ENCODE measurements around the gene KAT6B.
"Not testable (repeated sequence)": the region's sequence is repeated elsewhere in the genome, so short reads cannot be mapped to it uniquely, and the experiment has no call there.

The KAT6B gene

DNA sequence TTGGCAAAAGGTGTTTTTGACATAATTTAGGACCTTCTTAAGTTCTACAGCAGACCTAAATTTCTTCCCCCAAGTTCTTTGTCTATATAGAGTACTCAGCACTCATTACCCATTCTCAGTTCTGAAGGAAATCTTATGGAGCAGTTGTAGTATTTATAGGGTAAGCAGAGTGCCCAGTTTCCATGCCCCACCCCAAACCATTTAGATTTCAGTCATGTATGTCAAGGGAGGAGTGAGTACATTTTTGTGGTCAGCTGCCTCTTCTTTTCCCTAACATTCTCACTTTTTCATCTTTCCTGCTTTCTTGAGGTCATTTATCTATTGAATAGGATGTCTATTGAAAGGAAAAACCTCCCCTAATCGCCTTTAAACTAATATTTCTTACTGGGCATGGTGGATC lies 83.3 kb downstream of the KAT6B start:
- Mint-ChIP-seq H3K4me1 (peaks cover 70% of the 10 kb centered on the region), H3K4me3 (no peak overlapping the region), H3K27ac (no peak overlapping the region), H3K36me3 (peaks cover 3% of the 10 kb centered on the region), H3K9me3 (no peaks in the 10 kb centered on the region), H3K27me3 (no peaks in the 10 kb centered on the region)

DNA sequence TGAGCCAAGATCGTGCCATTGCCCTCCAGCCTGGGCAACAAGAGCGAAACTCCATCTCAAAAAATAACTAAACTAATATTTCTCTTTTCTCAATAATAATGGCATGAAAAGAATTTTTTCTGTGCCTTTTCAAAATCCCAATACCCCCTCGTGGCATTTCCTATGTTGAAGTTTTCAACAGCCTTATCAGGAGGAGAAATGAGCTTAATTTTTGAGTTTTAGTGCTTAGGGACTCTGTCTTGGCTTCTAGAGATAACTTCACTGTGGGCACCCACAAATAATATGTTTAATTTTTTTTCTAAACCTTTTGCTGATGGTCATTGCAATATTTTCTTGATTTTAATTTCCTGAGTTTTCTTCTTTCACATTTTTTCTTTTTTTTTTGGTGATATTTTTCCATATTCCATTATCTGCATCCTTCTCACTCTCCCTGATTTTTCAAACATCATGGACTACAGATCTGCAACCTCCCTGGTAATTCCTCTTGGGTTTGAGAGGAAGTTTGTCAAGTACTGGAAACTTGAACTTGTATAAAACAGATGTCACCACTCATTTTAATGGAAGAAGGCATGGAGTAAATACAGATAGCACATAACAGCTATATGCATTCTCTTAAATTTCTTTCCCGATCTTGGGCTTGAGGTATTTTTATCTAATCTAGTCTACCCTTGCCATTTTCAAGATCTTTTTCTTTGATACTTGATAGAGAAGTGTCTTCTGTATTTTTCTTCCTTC lies 84.0 kb downstream of the KAT6B start:
- H3K36me3 Mint-ChIP-seq: peaks cover 4% of the 10 kb centered on the region
- no peaks in the 10 kb centered on the region for H3K9me3 Mint-ChIP-seq
- no peaks in the 10 kb centered on the region for H3K27me3 Mint-ChIP-seq
- H3K4me3 Mint-ChIP-seq: no peak overlapping the region
- peaks cover 67% of the 10 kb centered on the region for H3K4me1 Mint-ChIP-seq
- H3K27ac Mint-ChIP-seq: no peak overlapping the region

DNA sequence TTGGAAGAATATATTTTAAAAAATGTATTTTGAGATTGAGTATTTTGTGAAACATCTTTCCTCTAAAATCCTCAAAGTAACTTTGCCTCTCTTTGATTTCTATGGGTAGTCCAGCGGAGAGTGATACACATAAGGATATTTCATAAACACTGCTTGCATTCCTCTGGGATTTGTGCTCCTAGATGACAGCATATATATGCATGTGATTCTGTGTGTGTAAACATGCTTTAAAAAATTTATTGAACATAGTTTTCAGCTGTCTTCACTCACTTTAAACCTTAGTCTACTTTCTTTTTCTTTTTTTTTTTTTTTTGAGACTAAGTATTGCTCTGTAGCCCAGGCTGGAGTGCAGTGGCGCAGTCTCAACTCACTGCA lies 84.6 kb downstream of the KAT6B start:
- no peaks in the 10 kb centered on the region for H3K9me3 Mint-ChIP-seq
- H3K4me1 Mint-ChIP-seq: peaks cover 65% of the 10 kb centered on the region
- no peak overlapping the region for H3K27ac Mint-ChIP-seq
- H3K4me3 Mint-ChIP-seq: no peak overlapping the region
- H3K27me3 Mint-ChIP-seq: no peaks in the 10 kb centered on the region
- H3K36me3 Mint-ChIP-seq: peaks cover 4% of the 10 kb centered on the region

DNA sequence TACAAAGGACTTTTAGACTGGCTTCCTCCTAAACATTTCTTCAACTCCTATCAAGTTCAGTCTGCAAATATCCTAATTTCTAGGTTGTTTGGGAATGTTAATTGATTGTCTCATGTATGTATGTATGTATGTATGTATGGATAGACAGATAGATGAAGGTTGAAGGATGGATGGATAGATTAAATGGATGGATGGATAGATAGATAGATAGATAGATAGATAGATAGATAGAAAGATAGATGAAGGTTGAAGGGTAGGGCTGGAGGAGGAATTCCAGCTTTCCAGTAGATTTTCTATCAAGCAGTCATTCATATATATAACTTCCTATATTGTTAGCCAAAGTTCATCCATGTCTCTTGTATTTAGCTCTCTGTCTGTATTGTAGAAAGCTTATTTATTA lies 85.8 kb downstream of the KAT6B start:
- Mint-ChIP-seq H3K27me3 (no peaks in the 10 kb centered on the region), H3K9me3 (no peaks in the 10 kb centered on the region), H3K27ac (no peak overlapping the region), H3K4me1 (peaks cover 62% of the 10 kb centered on the region), H3K36me3 (peaks cover 9% of the 10 kb centered on the region), H3K4me3 (no peak overlapping the region)

DNA sequence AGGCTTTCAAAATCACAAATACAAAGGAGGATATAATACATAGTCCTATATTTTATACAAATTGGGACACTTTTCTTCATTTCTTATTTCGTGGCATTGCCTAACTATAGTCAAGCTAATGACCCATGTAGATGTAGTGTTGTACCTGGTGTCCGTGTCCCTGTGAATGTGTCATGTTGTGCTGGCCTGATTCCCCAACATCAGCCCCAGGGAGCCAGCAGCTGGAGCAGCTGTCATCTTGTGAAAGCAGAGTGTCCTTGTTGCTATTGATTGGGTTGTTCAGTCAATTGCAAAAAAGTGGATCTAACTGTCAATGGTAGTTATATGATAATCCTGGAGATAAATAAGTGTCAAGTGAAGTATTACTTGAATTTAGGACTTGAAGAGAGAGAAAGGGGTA lies 86.3 kb downstream of the KAT6B start:
- no peaks in the 10 kb centered on the region for H3K9me3 Mint-ChIP-seq
- no peaks in the 10 kb centered on the region for H3K27me3 Mint-ChIP-seq
- no peak overlapping the region for H3K27ac Mint-ChIP-seq
- peaks cover 66% of the 10 kb centered on the region for H3K4me1 Mint-ChIP-seq
- peaks cover 12% of the 10 kb centered on the region for H3K36me3 Mint-ChIP-seq
- no peak overlapping the region for H3K4me3 Mint-ChIP-seq

DNA sequence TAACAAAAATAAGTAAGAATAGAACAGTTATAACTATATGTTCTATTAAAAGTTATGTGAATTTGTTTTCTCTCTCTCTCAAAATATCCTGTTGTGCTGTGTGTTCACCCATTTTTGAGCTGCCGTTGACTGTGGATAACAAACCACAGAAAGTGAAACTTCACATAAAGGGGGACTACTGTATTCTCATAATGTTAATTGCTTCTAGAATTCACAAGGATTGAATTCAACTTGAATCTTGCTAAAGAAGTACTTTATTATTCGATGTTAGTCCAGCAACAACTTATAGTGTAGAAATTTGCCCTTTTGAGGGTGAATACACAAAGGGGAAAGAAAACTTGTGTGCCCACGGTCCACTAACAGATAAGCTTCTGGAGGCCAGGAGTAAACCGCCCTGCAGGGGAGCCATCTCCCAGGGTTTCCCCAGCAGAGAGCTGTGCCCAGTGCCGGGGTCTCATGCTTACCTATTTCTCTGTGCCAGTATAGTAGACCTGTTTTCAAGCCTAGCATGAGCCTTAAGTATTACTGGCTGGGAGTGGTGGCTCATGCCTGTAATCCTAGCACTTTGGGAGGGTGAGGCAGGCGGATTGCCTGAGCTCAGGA lies 87.1 kb downstream of the KAT6B start:
- peaks cover 15% of the 10 kb centered on the region for H3K36me3 Mint-ChIP-seq
- no peaks in the 10 kb centered on the region for H3K27me3 Mint-ChIP-seq
- no peak overlapping the region for H3K4me3 Mint-ChIP-seq
- H3K9me3 Mint-ChIP-seq: no peaks in the 10 kb centered on the region
- H3K4me1 Mint-ChIP-seq: peaks cover 67% of the 10 kb centered on the region
- no peak overlapping the region for H3K27ac Mint-ChIP-seq

DNA sequence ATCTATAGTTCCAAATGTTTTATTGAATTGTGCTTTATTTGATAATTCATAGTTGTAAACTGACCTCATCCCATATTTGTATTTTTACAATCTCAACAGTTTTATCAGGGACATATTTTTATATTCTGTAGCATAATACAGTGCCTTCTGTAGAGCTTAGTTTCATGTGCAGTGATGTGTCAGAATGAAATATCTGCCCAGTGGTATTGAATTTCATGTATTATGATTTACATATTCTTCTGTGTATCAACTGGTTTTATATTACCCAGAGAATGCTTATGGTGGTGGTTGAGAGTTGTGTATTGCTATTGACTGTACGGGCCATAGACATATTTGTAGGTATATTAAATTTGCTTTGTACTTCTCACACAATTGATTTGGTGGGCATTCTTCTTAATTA lies 89.9 kb downstream of the KAT6B start:
- no peak overlapping the region for H3K4me3 Mint-ChIP-seq
- no peaks in the 10 kb centered on the region for H3K9me3 Mint-ChIP-seq
- peaks cover 56% of the 10 kb centered on the region for H3K4me1 Mint-ChIP-seq

DNA sequence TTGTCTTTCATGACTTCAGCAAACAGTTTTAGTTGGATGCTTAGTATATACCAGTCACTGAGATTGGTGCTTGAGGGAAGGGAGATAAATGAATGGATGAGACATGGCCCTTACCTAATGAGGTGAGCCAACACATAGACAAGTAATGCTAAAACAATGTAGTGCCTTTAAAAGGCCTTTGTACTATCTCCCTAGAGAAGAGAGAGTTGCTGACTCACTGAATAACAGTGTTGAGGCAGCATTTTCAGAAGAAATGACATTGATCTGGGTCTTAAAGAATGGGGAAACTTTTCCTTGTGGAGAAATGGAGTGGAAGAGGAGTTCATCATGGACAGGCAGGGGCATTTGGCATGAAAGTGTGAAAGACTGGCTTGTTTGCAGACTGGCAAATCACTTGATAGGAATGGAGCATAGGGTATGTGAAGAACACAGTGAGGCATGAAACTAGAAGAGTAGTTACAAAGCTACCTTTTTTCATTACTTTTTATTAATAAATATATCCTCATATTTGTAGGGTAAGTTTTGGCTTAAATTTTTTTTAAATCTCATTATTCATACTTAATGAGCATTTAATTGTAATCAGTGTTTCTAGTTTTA lies 91.2 kb downstream of the KAT6B start:
- no peaks in the 10 kb centered on the region for H3K27me3 Mint-ChIP-seq
- H3K4me3 Mint-ChIP-seq: no peak overlapping the region
- H3K36me3 Mint-ChIP-seq: peaks cover 17% of the 10 kb centered on the region
- H3K4me1 Mint-ChIP-seq: peaks cover 55% of the 10 kb centered on the region
- H3K27ac Mint-ChIP-seq: no peak overlapping the region
- no peaks in the 10 kb centered on the region for H3K9me3 Mint-ChIP-seq

More for the DNA sequence above, 89.9 kb downstream of the KAT6B start:
- peaks cover 17% of the 10 kb centered on the region for H3K36me3 Mint-ChIP-seq
- H3K27me3 Mint-ChIP-seq: no peaks in the 10 kb centered on the region
- H3K27ac Mint-ChIP-seq: no peak overlapping the region

DNA sequence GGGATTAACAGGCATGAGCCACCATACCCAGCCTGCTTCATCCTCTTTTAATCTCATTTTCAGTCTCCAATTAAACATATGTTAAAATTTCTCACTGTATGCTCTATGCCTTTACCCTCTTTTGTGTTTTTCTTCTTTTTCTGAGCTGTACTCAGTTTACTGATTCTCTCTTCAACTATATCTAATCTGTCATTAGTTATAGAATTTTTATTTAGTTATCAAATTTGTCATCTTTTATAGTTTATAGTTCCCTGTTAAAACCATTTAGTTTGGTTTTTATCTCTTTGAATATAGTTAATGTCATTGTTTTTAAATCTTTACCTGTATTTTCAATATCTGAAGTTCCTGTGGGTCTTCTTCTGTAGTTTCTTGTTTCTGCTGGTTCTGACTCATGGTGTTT lies 93.3 kb downstream of the KAT6B start:
- no peaks in the 10 kb centered on the region for H3K27me3 Mint-ChIP-seq
- no peak overlapping the region for H3K27ac Mint-ChIP-seq
- H3K9me3 Mint-ChIP-seq: no peaks in the 10 kb centered on the region
- H3K4me1 Mint-ChIP-seq: peaks cover 63% of the 10 kb centered on the region
- H3K4me3 Mint-ChIP-seq: no peak overlapping the region
- peaks cover 17% of the 10 kb centered on the region for H3K36me3 Mint-ChIP-seq

DNA sequence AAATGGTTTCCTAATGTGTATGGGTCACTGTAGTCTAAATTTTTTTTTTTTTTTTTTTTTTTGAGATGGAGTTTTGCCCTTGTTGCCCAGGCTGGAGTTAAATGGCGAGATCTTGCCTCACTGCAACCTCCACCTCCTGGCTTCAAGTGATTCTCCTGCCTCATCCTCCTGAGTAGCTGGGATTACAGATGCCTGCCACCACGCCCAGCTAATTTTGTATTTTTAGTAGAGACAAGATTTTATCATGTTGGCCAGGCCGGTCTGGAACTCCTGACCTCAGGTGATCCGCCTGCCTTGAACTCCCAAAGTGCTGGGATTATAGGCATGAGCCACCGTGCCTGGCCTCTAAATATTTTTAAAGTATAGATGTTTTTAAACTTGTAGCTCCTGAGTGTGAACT lies 94.7 kb downstream of the KAT6B start:
- H3K27me3 Mint-ChIP-seq, H3K27ac Mint-ChIP-seq, H3K4me3 Mint-ChIP-seq, H3K9me3 Mint-ChIP-seq: not testable (repeated sequence)
- H3K4me1 Mint-ChIP-seq: peaks cover 61% of the 10 kb centered on the region
- peaks cover 15% of the 10 kb centered on the region for H3K36me3 Mint-ChIP-seq

DNA sequence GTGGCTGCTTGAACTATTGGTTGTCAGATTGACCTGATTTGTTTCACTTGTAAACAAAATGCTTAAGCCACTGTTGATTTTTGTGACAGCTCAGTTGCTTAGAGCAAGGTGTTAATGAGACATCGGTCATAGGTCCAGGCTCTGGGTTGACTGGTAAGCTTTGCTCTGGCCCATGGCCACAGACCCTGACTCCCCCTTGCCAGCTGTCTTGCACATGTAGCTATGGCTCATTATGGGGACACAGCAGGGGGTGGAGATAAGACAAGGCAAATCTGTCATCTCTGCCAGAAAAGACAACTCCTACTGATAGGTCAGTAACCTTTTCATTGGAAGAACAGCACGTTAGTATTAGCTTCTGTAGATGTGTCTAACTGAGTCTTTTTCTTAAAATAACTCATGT lies 95.3 kb downstream of the KAT6B start:
- H3K9me3 Mint-ChIP-seq: no peaks in the 10 kb centered on the region
- peaks cover 59% of the 10 kb centered on the region for H3K4me1 Mint-ChIP-seq
- H3K27me3 Mint-ChIP-seq: no peaks in the 10 kb centered on the region
- no peak overlapping the region for H3K27ac Mint-ChIP-seq
- H3K36me3 Mint-ChIP-seq: peaks cover 11% of the 10 kb centered on the region
- no peak overlapping the region for H3K4me3 Mint-ChIP-seq

DNA sequence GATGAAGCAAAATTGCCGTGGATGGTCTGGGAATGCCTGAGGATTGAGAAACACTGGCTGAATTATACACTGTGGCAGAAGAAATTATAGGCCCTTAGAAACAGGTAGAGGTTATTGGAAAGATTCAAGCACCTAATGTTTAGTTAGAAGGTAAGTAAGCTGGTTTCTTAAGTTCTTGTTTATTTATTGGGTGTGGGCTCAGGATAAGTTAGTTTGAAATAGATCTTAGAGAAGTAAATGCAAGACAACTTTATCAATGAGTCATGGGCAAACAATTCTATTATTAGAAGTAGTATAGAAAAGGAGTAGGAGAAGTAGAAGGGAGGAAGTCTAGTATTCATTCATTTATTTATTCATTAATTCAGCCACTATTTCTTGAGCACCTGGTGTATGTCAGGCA lies 96.5 kb downstream of the KAT6B start:
- Mint-ChIP-seq H3K4me3 (no peak overlapping the region), H3K36me3 (peaks cover 8% of the 10 kb centered on the region), H3K27me3 (no peaks in the 10 kb centered on the region), H3K4me1 (peaks cover 63% of the 10 kb centered on the region), H3K9me3 (no peaks in the 10 kb centered on the region), H3K27ac (no peak overlapping the region)

DNA sequence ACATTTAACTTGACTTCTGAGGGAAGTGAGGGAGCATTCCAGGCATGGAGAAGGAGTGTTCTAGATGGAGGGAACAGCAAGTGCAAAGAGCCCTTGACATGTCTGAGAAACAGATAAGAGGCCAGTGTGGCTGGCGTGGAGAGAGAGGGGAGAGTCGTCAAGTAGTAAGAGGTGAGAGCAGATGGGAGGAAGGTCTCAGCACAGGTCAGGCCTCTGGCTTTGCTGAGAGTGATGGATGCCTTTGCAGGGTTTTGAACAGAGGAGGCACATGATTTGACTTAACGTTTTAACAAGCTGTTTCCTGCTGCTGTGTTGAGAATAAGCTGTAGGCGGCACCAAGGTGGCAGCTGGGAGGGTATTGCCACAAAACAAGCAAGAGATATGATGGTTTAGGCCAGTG lies 97.2 kb downstream of the KAT6B start:
- Mint-ChIP-seq H3K4me1 (peaks cover 68% of the 10 kb centered on the region), H3K4me3 (no peak overlapping the region), H3K9me3 (no peaks in the 10 kb centered on the region), H3K27ac (peak overlapping the region; percentile 73), H3K36me3 (peaks cover 5% of the 10 kb centered on the region), H3K27me3 (no peaks in the 10 kb centered on the region)

DNA sequence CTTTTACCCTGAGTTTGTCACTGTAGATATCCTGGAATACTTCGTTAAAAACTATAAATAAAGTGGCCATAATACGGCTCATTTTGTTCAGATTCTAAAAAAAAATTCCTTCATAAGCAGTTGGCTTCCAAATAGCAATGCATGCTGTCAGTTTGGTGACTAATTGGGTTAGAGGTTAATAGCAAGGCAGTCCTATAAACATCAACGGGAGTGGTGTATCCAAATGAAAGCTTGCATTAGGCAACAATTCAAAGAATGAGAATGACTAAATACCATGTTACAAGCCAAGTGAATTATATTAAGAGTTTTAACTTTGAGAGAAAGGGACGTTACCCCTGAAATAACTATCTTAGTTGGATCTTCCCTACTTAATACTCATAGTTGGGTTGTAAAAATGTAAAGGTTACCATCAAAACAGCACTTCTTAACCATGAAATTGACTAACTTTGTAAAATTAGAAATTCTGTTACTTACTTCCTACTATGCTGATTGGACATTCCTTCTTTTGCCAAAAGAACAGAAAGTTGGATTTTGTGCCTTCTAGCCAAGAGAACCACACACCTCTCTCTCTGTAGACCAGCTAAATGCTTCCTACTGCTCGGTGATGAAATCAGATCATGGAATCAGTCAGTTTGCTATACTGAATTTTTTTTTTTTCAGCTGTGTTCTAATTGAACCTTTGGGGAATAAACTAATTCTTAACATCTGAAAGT lies 98.0 kb downstream of the KAT6B start:
- no peak overlapping the region for H3K4me3 Mint-ChIP-seq
- peaks cover 6% of the 10 kb centered on the region for H3K36me3 Mint-ChIP-seq
- peaks cover 73% of the 10 kb centered on the region for H3K4me1 Mint-ChIP-seq
- H3K27me3 Mint-ChIP-seq: no peaks in the 10 kb centered on the region
- no peak overlapping the region for H3K27ac Mint-ChIP-seq
- H3K9me3 Mint-ChIP-seq: no peaks in the 10 kb centered on the region

DNA sequence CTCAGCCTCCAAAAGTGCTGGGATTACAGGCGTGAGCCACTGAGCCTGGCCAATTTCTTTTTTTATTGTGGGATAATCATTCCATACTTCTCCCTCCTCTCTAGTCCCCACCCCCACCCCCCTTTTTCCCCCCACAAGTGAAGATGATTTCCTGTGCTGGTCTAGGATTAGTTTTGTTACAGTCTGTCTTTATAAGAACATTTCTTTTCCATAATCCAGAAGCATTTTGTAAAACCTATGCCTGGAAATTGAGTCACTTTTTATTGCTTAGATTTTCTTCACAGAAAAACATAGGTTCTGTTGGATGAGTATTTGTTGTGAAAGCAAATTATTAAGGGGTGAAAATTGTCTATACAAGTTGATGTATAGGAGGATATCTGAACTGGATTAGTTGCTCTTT lies 98.9 kb downstream of the KAT6B start:
- Mint-ChIP-seq H3K36me3 (peaks cover 1% of the 10 kb centered on the region), H3K4me3 (no peak overlapping the region)

DNA sequence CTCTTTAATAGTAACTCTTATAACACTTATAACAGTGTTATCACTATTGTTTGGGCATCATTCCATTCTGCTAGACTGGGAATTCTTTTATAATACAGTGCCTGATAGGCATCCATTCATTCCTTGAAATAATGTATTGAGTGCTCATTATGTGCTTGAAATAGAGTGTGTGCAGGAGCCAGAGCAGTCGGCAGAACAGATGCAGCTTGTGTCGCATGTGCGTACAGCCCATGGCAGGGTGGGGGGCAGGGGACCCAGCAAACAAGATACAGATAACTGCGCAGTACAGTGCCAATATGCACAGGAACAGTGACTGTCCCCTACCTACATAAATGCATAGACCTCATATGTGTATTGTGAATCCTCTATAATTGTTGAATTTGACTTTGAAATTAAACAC lies 99.3 kb downstream of the KAT6B start:
- Mint-ChIP-seq H3K36me3 (peaks cover 1% of the 10 kb centered on the region), H3K9me3 (no peaks in the 10 kb centered on the region), H3K27me3 (no peaks in the 10 kb centered on the region), H3K27ac (no peak overlapping the region), H3K4me1 (peaks cover 65% of the 10 kb centered on the region), H3K4me3 (no peak overlapping the region)

More for the DNA sequence above, 98.9 kb downstream of the KAT6B start:
- Mint-ChIP-seq H3K9me3 (no peaks in the 10 kb centered on the region), H3K4me1 (peaks cover 68% of the 10 kb centered on the region), H3K27ac (no peak overlapping the region), H3K27me3 (no peaks in the 10 kb centered on the region)
